WI38 (cell line): ENCODE data around the gene RAB36.

Source experiments
- H3K4me3 ChIP-seq: 2 replicates; pipeline ENCODE4 v1.5.1; 2011; ENCODE audit warnings: low read depth, mild to moderate bottlenecking, control low read depth, low read length
- CTCF ChIP-seq: IDR thresholded peaks from 2 replicates; pipeline ENCODE4 v1.5.1; 2012; ENCODE audit warnings: low read depth, mild to moderate bottlenecking, control low read depth, low read length

The RAB36 gene

DNA sequence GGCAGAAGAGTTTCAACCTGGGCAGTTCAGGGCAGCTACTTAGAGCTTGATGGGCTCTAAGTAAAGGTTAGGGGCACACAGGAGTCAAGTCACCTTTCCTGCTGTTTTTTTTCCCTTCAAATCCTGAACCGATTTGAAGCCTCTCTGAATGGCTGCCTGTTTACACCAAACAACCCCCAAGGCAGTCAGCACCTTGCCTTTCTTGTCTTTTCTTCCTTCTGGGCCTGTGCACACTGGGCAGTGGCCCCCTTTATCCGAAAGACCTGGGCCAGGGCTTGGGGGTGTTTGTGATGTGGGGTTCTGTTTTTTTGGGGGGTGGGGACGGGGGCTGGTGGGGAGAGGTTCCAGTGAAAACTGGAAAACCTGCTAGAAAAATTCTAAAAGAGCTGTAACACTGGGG lies 7.8 kb upstream of the RAB36 start:
- TF ChIP-seq CTCF = no peak
- H3K4me3 ChIP-seq = no peak overlapping the region

DNA sequence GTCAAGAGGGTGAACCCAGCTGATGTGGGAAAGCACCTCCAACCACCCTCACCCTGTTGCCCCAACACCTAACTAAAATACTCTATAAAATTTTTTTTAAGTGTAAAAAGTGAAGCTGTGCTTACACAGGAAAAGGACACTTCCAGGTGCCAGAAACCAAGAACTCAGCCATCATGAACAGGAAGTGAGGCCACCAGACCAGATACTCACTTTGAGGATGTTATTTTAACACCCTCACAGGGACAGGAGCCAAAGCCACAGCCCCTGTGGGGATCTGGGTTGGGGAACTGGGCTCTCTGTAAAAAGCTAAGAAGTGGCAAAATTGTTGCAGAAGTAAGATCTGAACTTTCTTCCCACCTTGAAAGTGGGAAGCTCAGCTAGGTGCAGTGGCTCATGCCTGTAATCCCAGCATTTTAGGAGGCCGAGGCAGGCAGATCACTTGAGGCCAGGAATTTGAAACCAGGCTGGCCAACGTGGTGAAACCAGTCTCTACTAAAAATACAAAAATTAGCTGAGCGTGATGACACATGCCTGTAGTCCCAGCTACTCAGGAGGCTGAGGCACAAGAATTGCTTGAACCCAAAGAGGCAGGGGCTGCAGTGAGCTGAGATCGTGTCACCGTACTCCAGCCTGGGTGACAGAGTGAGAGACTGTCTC lies 7.2 kb upstream of the RAB36 start:
- TF ChIP-seq CTCF = no peak
- H3K4me3 ChIP-seq = no peak overlapping the region

GRCh38 chr22:23138584-23139435 lies 6.5 kb upstream of the RAB36 start:
- no peak for TF ChIP-seq CTCF
- no peak overlapping the region for H3K4me3 ChIP-seq

- TF ChIP-seq CTCF = no peak
- H3K4me3 ChIP-seq = no peak overlapping the region
These were observed 4.9 kb upstream of the RAB36 start for GRCh38 chr22:23140385-23140784.

- no peak overlapping the region for H3K4me3 ChIP-seq
- no peak for TF ChIP-seq CTCF
These were observed 2.7 kb upstream of the RAB36 start for GRCh38 chr22:23142546-23143105.

DNA sequence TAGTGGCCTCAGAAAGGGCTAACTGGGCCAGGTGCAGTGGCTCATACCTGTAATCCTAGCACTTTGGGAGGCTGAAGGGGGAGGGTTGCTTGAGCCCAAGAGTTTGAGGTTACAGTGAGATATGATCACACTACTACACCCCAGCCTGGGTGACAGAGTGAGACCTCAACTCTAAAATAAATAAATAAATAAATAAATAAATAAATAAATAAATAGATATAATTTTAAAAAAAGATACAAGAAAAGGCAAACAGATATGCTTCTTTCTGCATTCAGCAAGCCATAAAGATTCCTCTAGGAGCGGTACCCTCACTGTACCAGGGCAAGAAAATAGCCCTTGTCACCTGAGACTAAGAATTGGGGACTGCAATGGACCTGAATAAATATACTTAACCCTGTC lies 2.2 kb upstream of the RAB36 start:
- no peak for TF ChIP-seq CTCF
- no peak overlapping the region for H3K4me3 ChIP-seq

DNA sequence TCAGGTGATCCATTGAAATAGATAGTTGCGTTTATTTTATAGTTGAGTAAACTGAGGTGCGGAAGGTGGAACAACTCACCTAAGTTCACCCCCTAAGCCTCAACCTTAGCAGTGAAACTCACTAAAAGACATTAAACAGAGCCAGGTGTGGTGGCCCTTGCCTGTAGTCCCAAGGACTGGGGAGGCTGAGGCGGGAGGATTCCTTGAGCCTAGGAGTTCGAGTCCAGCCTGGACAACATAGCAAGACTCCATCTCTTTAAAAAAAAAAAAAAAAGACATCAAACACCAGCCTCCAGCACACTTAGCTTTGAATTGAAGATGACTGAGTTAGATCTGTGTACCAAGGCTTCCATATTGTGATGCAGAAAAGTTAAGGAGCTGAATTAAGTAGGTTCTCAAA lies 845 bp upstream of the RAB36 start:
- TF ChIP-seq CTCF = no peak
- H3K4me3 ChIP-seq = no peak overlapping the region
